ENCODE data around the gene LIM2. TPM values are rescaled to one million over a fixed set of nuclear protein-coding genes. Genes with fewer than 3 reads are reported as not detected.
A peak's percentile ranks its signal among the peaks of the same experiment; 100 is the strongest.

LIM2 gene
- total and polyA plus RNA-seq, 2 of the 8 experiments (the other 6 are each of a cell fraction or from before 2014, with no cell fraction given), result not detected

DNA sequence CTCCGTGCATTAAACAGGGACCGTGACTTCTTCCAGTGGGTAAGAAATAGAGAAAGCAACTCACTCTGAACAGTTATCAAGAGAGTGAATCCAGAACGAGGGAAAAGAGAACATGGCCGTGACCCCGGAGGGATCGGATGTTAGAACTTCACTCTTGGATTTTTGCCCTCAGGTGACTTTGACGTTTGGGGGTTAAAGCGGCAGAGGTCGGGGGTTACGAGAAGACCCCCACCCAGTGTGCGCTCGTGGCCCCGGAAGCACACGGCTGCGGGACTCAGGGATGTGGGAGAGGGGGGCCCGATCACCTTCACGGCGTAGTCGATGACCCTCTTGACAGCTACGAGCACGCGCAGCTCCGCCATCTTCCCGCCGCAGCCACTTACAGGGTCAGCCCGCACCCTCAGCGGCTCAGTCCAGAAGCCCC is 21.8 kb downstream of the LIM2 start, which contains the start of gene ETFB (continued):
- TF ChIP-seq, protein P1, sequence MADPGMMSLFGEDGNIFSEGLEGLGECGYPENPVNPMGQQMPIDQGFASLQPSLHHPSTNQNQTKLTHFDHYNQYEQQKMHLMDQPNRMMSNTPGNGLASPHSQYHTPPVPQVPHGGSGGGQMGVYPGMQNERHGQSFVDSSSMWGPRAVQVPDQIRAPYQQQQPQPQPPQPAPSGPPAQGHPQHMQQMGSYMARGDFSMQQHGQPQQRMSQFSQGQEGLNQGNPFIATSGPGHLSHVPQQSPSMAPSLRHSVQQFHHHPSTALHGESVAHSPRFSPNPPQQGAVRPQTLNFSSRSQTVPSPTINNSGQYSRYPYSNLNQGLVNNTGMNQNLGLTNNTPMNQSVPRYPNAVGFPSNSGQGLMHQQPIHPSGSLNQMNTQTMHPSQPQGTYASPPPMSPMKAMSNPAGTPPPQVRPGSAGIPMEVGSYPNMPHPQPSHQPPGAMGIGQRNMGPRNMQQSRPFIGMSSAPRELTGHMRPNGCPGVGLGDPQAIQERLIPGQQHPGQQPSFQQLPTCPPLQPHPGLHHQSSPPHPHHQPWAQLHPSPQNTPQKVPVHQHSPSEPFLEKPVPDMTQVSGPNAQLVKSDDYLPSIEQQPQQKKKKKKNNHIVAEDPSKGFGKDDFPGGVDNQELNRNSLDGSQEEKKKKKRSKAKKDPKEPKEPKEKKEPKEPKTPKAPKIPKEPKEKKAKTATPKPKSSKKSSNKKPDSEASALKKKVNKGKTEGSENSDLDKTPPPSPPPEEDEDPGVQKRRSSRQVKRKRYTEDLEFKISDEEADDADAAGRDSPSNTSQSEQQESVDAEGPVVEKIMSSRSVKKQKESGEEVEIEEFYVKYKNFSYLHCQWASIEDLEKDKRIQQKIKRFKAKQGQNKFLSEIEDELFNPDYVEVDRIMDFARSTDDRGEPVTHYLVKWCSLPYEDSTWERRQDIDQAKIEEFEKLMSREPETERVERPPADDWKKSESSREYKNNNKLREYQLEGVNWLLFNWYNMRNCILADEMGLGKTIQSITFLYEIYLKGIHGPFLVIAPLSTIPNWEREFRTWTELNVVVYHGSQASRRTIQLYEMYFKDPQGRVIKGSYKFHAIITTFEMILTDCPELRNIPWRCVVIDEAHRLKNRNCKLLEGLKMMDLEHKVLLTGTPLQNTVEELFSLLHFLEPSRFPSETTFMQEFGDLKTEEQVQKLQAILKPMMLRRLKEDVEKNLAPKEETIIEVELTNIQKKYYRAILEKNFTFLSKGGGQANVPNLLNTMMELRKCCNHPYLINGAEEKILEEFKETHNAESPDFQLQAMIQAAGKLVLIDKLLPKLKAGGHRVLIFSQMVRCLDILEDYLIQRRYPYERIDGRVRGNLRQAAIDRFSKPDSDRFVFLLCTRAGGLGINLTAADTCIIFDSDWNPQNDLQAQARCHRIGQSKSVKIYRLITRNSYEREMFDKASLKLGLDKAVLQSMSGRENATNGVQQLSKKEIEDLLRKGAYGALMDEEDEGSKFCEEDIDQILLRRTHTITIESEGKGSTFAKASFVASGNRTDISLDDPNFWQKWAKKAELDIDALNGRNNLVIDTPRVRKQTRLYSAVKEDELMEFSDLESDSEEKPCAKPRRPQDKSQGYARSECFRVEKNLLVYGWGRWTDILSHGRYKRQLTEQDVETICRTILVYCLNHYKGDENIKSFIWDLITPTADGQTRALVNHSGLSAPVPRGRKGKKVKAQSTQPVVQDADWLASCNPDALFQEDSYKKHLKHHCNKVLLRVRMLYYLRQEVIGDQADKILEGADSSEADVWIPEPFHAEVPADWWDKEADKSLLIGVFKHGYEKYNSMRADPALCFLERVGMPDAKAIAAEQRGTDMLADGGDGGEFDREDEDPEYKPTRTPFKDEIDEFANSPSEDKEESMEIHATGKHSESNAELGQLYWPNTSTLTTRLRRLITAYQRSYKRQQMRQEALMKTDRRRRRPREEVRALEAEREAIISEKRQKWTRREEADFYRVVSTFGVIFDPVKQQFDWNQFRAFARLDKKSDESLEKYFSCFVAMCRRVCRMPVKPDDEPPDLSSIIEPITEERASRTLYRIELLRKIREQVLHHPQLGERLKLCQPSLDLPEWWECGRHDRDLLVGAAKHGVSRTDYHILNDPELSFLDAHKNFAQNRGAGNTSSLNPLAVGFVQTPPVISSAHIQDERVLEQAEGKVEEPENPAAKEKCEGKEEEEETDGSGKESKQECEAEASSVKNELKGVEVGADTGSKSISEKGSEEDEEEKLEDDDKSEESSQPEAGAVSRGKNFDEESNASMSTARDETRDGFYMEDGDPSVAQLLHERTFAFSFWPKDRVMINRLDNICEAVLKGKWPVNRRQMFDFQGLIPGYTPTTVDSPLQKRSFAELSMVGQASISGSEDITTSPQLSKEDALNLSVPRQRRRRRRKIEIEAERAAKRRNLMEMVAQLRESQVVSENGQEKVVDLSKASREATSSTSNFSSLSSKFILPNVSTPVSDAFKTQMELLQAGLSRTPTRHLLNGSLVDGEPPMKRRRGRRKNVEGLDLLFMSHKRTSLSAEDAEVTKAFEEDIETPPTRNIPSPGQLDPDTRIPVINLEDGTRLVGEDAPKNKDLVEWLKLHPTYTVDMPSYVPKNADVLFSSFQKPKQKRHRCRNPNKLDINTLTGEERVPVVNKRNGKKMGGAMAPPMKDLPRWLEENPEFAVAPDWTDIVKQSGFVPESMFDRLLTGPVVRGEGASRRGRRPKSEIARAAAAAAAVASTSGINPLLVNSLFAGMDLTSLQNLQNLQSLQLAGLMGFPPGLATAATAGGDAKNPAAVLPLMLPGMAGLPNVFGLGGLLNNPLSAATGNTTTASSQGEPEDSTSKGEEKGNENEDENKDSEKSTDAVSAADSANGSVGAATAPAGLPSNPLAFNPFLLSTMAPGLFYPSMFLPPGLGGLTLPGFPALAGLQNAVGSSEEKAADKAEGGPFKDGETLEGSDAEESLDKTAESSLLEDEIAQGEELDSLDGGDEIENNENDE (IDR thresholded peaks at IDR 0.05; ENCODE audit: insufficient replicate concordance, low read length), result no peak
- TF ChIP-seq EZH2 (IDR thresholded peaks at IDR 0.05; ENCODE audit: low read depth, low read length, severe bottlenecking) (no peak), CBX5 (IDR thresholded peaks at IDR 0.05; ENCODE audit: low read depth, low read length) (no peak)
- TF ChIP-seq, protein P2, sequence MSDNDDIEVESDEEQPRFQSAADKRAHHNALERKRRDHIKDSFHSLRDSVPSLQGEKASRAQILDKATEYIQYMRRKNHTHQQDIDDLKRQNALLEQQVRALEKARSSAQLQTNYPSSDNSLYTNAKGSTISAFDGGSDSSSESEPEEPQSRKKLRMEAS (IDR thresholded peaks at IDR 0.05), result peak; percentile 90

Data from H1 (cell line).